PC-9 (cell line): ENCODE data around the gene MAT2A. TPM values are rescaled to one million over a fixed set of nuclear protein-coding genes. Genes with fewer than 3 reads are reported as not detected.

Experiments
- BruUV-seq: library from RNA; stranded (reverse); fragments of 400-500 nt; replicated peaks from 2 replicates; lab custom pipeline; 2021; lab: Mats Ljungman, UMichigan
- CTCF ChIA-PET: fragments of 300-600 bp; sonication (Branson Sonifier 250); formaldehyde crosslinking; loops from one replicate; lab custom pipeline; 2022; ENCODE audit warnings: antibody characterized with exemption; lab: Charles Lee
- POLR2A ChIA-PET: fragments of 300-600 bp; sonication (Branson Sonifier 250); formaldehyde crosslinking; loops from one replicate; lab custom pipeline; 2022; ENCODE audit warnings: antibody characterized with exemption; ENCODE audit not compliant: unreplicated experiment; lab: Charles Lee
- DNase-seq, 2 experiments: peaks; one replicate each; pipeline versions ENCODE4 v3.0.0 to v3.0.0-alpha.2; 2015 to 2022; ENCODE audit warnings: mixed read lengths in 1 of 2
- H2AFZ ChIP-seq: fragments of 200-600 bp; sonication (generic); 2 replicates; pipeline ENCODE4 v1.8.1; 2017; ENCODE audit warnings: antibody characterized with exemption
- H3F3A ChIP-seq: fragments of 200-600 bp; sonication (generic); 2 replicates; pipeline ENCODE4 v1.8.1; 2017; ENCODE audit warnings: antibody characterized with exemption, mild to moderate bottlenecking, low read depth; ENCODE audit not compliant: insufficient read depth
- H3K27ac ChIP-seq: fragments of 200-600 bp; sonication (generic); 2 replicates; pipeline ENCODE4 v1.6.1; 2016; ENCODE audit warnings: mixed run types
- H3K27me3 ChIP-seq: fragments of 200-600 bp; sonication (generic); 2 replicates; pipeline ENCODE4 v1.6.1; 2016; ENCODE audit warnings: low read depth, mixed run types; ENCODE audit not compliant: insufficient read depth
- H3K36me3 ChIP-seq: fragments of 200-600 bp; sonication (generic); 2 replicates; pipeline ENCODE4 v1.6.1; 2016; ENCODE audit warnings: low read depth, mixed run types
- H3K4me1 ChIP-seq: fragments of 200-600 bp; sonication (generic); replicated peaks from 2 replicates; pipeline ENCODE4 v1.6.1; 2016; ENCODE audit warnings: mixed run types; ENCODE audit not compliant: insufficient read depth
- H3K4me2 ChIP-seq: fragments of 200-600 bp; sonication (generic); 2 replicates; pipeline ENCODE4 v1.6.1; 2017; ENCODE audit warnings: mixed run types
- H3K4me3 ChIP-seq: fragments of 200-600 bp; sonication (generic); 2 replicates; pipeline ENCODE4 v1.6.1; 2016; ENCODE audit warnings: mixed run types
- H3K79me2 ChIP-seq: fragments of 200-600 bp; sonication (generic); 2 replicates; pipeline ENCODE4 v1.6.1; 2017; ENCODE audit warnings: low read depth, mixed run types
- H3K9me2 ChIP-seq: fragments of 200-600 bp; sonication (generic); 2 replicates; pipeline ENCODE4 v1.8.1; 2017; ENCODE audit warnings: mild to moderate bottlenecking; ENCODE audit not compliant: insufficient read depth
- H3K9me3 ChIP-seq: fragments of 200-600 bp; sonication (generic); 2 replicates; pipeline ENCODE4 v1.8.1; 2016; ENCODE audit warnings: low read depth; ENCODE audit not compliant: insufficient read depth
- H4K20me1 ChIP-seq: fragments of 200-600 bp; sonication (generic); 2 replicates; pipeline ENCODE4 v1.8.1; 2017; ENCODE audit not compliant: insufficient read depth
- CTCF ChIP-seq: fragments of 200-600 bp; sonication (generic); conservative IDR thresholded peaks from 2 replicates; pipeline ENCODE4 v1.6.1; 2017; ENCODE audit warnings: mixed run types, antibody characterized with exemption, mild to moderate bottlenecking, moderate library complexity
- EZH2 ChIP-seq: fragments of 200-600 bp; sonication (generic); IDR thresholded peaks from 2 replicates; pipeline ENCODE4 v1.8.0; 2017; ENCODE audit warnings: antibody characterized with exemption, low read depth
- intact Hi-C: fragments of 100-400 bp; cut with micrococcal nuclease; formaldehyde crosslinking; loops from one replicate; pipeline ENCODE4 v1.10.0; 2022; ENCODE audit not compliant: unreplicated experiment
- total RNA-seq: library from RNA; stranded (reverse); gene quantifications from 2 replicates; pipeline ENCODE4 v1.2.3, GENCODE V29; 2021

Gene MAT2A
- total RNA-seq, 1 experiment from 2014 or later: 206 TPM

GRCh38 chr2:85527787-85528186 lies 11.2 kb upstream of the MAT2A start:
- peaks cover 29% of the 10 kb centered on the region for H3K4me1 ChIP-seq
- no peak for TF ChIP-seq CTCF
- TF ChIP-seq EZH2: no peak
- BruUV-seq: no TSS peak
- ChIA-PET POLR2A (no interaction called here), CTCF (no interaction called here)
- no peaks in the 10 kb centered on the region for H3K36me3 ChIP-seq
- no peak overlapping the region for H3K4me2 ChIP-seq
- no peak for DNase-seq
- H3K27ac ChIP-seq: no peak overlapping the region
- no peak overlapping the region for H3K4me3 ChIP-seq
- H3F3A ChIP-seq: peaks cover 18% of the 10 kb centered on the region
- H3K9me2 ChIP-seq: no peaks in the 10 kb centered on the region
- no peaks in the 10 kb centered on the region for H3K27me3 ChIP-seq
- no peaks in the 10 kb centered on the region for H3K9me3 ChIP-seq
- no peak overlapping the region for H2AFZ ChIP-seq
- intact Hi-C loops: no loop called here
- H3K79me2 ChIP-seq: no peaks in the 10 kb centered on the region
- no peaks in the 10 kb centered on the region for H4K20me1 ChIP-seq

GRCh38 chr2:85528355-85528754 lies 10.6 kb upstream of the MAT2A start:
- no peaks in the 10 kb centered on the region for H3K36me3 ChIP-seq
- no peak overlapping the region for H3K4me2 ChIP-seq
- H3F3A ChIP-seq: peaks cover 18% of the 10 kb centered on the region
- no peaks in the 10 kb centered on the region for H3K79me2 ChIP-seq
- H3K4me3 ChIP-seq: no peak overlapping the region
- H3K27ac ChIP-seq: no peak overlapping the region
- intact Hi-C loops: no loop called here
- peaks cover 29% of the 10 kb centered on the region for H3K4me1 ChIP-seq
- H3K9me2 ChIP-seq: no peaks in the 10 kb centered on the region
- ChIA-PET POLR2A (no interaction called here), CTCF (no interaction called here)
- TF ChIP-seq CTCF: no peak
- TF ChIP-seq EZH2: no peak
- no peak for DNase-seq
- no TSS peak for BruUV-seq
- no peaks in the 10 kb centered on the region for H4K20me1 ChIP-seq
- H3K27me3 ChIP-seq: no peaks in the 10 kb centered on the region
- H3K9me3 ChIP-seq: no peaks in the 10 kb centered on the region
- no peak overlapping the region for H2AFZ ChIP-seq

GRCh38 chr2:85529809-85530208 lies 9.2 kb upstream of the MAT2A start:
- intact Hi-C loops: no loop called here
- CTCF ChIA-PET: interaction anchor here (0.7 kb wide), 1 partner anchor 24 kb away, joined by 4 read pairs; no protein-coding TSS in a partner anchor
- Histone ChIP-seq H3F3A (peaks cover 14% of the 10 kb centered on the region; the same call in 1 of the 2 replicates), H4K20me1 (no peaks in the 10 kb centered on the region), H3K9me3 (no peaks in the 10 kb centered on the region), H2AFZ (no peak overlapping the region), H3K4me3 (no peak overlapping the region), H3K9me2 (no peaks in the 10 kb centered on the region), H3K4me2 (no peak overlapping the region), H3K4me1 (peaks cover 22% of the 10 kb centered on the region), H3K27ac (no peak overlapping the region), H3K79me2 (no peaks in the 10 kb centered on the region), H3K27me3 (no peaks in the 10 kb centered on the region), H3K36me3 (no peaks in the 10 kb centered on the region)
- no TSS peak for BruUV-seq
- DNase-seq: no peak
- TF ChIP-seq CTCF: no peak
- no peak for TF ChIP-seq EZH2
- POLR2A ChIA-PET: no interaction called here
